ENCODE results near the gene NUDT6. TPM values are rescaled to one million over a fixed set of nuclear protein-coding genes. Genes with fewer than 3 reads are reported as not detected.
"Not testable (repeated sequence)": the region's sequence is repeated elsewhere in the genome, so short reads cannot be mapped to it uniquely, and the experiment has no call there.

Gene NUDT6
- total RNA-seq, 2 donors from 2014 or later: 7.7 to 8.6 TPM

GRCh38 chr4:122849789-122850188 lies 72.6 kb downstream of the NUDT6 start:
- DNase-seq; ATAC-seq; intact Hi-C loops (cut with DNase I, micrococcal nuclease): not testable (repeated sequence)

- ATAC-seq: no peak
- intact Hi-C loops (cut with DNase I, micrococcal nuclease): no loop called here
- no peak for DNase-seq
Observed at GRCh38 chr4:122847931-122848330, 74.5 kb downstream of the NUDT6 start.

GRCh38 chr4:122845760-122846159 lies 76.6 kb downstream of the NUDT6 start:
- no peak for ATAC-seq
- no peak for DNase-seq

GRCh38 chr4:122845066-122845465 lies 77.3 kb downstream of the NUDT6 start:
- intact Hi-C loops (cut with DNase I, micrococcal nuclease): no loop called here

More at GRCh38 chr4:122845760-122846159, 76.6 kb downstream of the NUDT6 start:
- intact Hi-C loops (cut with DNase I, micrococcal nuclease): no loop called here

GRCh38 chr4:122844391-122844790 lies 78.0 kb downstream of the NUDT6 start:
- intact Hi-C loops (cut with DNase I, micrococcal nuclease): not testable (repeated sequence)

More at GRCh38 chr4:122845066-122845465, 77.3 kb downstream of the NUDT6 start:
- DNase-seq (no peak), ATAC-seq (no peak)

GRCh38 chr4:122842984-122843531 lies 79.3 kb downstream of the NUDT6 start:
- ATAC-seq (peak; percentile 77), DNase-seq (peak in 1 of 2 donors; percentile 31)
- intact Hi-C loops (cut with DNase I, micrococcal nuclease): no loop called here

More at GRCh38 chr4:122844391-122844790, 78.0 kb downstream of the NUDT6 start:
- DNase-seq, ATAC-seq: not testable (repeated sequence)

Other genes starting within 250 kb of the NUDT6 start
- 1 to 10 TPM; 3.7 to 5.2 TPM for gene BBS12, start 189.9 kb downstream of the NUDT6 start, total RNA-seq
- 1 to 10 TPM; 1.3 to 4.1 TPM for gene FGF2, start 95.8 kb downstream of the NUDT6 start, total RNA-seq

Data from left colon (tissue), 2 donors.